ENCODE results near the gene OR2G6. TPM values are rescaled to one million over a fixed set of nuclear protein-coding genes. Genes with fewer than 3 reads are reported as not detected.
"Not testable (repeated sequence)": the region's sequence is repeated elsewhere in the genome, so short reads cannot be mapped to it uniquely, and the experiment has no call there.

Gene OR2G6
- not detected for total RNA-seq
- long read RNA-seq = 0 reads

DNA sequence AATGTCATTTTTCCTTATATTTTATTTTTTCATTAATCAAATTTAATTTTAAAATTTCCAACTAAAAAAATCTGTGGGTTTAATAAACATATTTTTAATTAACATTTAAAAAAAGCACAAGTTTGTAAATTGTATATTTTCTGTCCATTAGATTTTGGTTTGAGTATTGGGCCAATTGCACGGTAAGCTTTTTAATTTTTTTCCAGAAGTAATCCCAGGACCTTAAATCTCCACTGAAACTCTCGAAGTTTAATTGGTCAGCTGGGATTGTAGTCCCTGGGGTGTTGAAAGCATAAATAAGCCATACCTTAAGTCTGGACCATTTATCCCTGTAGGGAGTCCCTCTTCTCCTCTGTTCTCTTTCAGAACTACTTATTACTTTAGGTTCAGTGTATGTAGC, at the start of gene OR2G6:
TSS of gene OR2G6 (plus strand) at position 301 of the 400 bp plus-strand sequence. CDS start 13,574 bp downstream, outside the sequence.
- intact Hi-C loops (cut with DNase I); DNase-seq (ENCODE audit: missing footprints): not testable (repeated sequence)

DNA sequence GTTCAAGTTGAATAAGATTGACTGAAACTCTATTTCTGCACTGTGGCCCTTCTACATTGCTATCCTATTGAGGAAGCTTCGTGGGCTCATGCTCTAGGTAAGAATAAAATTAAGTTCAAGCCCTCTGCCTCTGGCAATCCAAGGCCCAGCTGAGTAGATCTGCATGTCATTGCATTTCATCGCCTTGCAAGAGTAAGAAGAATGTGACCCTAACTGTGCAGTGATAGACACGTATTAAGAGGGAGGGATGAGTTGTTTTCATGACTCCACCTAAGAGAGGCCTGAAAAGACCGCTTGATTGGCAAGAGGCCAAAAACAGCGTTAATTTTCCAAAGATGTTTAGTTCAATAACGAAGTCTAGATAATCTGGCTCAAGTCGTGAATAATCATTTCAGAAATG, 48.8 kb upstream of the OR2G6 start:
- ATAC-seq; DNase-seq (ENCODE audit: missing footprints); intact Hi-C loops (cut with DNase I): not testable (repeated sequence)

More for the DNA sequence above, at the start of gene OR2G6:
- ATAC-seq = not testable (repeated sequence)

DNA sequence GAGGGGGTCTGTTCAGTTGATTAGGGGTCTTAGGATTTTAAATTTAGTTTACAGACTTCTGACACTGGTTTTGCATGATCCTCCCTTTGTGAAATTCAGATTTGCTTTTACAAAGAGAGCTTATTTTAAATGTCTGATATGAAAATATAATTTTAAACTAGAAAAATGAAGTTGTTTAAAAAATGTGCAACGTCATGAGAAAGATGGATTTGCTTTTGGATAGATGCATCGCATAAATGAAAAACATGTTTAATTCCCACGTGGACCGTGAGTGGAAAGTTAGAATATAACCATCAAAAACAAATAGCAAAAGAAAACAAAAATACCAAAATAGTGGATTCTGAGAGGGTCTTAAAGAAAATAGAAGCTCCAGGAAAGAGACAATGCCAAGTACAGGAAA, 36.7 kb upstream of the OR2G6 start:
- intact Hi-C loops (cut with DNase I) = no loop called here
- DNase-seq (ENCODE audit: missing footprints) (no peak), ATAC-seq (no peak)

DNA sequence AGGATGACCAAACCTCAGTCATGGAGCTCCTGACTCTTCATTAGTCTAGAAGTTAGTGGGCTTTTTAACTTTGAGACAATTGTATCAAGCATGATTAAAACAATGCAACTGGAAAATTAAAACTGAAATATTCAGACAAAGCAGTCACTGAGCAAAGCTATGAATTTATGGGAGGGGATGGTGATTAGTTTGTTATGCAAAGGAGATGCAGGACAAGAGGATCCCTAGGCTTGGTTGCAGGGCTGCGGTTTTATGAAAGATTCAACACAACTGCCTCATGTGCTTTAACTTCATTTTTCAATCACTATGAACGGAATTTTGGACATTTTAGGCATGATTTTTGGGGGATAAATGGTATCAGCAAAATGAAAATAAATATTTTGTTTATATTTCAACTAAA, 35.8 kb upstream of the OR2G6 start:
- DNase-seq (ENCODE audit: missing footprints); ATAC-seq; intact Hi-C loops (cut with DNase I): not testable (repeated sequence)

DNA sequence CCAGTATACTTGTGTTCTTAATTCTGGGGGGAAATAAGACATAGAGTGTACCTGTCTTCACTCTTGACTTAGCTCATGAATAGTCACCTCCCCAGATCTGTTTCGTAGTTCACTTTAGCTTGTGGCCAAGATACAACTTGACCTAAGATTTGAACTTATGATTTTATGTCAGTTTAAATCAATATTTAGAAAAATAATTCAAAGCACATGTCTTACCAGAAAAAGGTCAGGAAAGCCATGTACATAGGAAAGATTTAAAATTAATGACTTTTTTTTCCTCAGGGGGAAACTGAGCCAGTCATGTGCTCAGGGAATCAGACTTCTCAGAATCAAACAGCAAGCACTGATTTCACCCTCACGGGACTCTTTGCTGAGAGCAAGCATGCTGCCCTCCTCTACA, 34.8 kb upstream of the OR2G6 start, which contains the start of gene OR2T3:
TSS of gene OR2T3 (plus strand) at position 301 of the 400 bp plus-strand sequence. CDS start at position 301, 0 bp downstream.
- DNase-seq (ENCODE audit: missing footprints); ATAC-seq; intact Hi-C loops (cut with DNase I): not testable (repeated sequence)

DNA sequence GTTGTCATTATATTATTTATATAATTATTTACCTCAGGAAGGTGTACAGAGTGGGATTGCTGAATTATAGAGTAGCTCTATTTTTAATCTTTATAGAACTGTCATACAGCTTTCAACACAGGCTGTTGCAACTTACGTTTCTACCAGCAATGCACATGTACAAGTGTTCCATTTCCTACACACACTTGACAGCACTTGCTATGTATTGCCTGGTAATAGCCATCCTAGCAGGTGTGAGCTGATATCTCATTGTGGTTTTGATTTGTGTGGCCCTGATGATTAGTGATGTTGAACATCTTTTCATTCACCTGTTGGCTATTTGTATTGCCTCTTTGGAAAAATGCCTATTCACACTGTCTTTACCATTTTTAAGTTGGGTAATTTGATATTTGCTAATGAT, 32.2 kb upstream of the OR2G6 start:
- DNase-seq (ENCODE audit: missing footprints); intact Hi-C loops (cut with DNase I); ATAC-seq: not testable (repeated sequence)

DNA sequence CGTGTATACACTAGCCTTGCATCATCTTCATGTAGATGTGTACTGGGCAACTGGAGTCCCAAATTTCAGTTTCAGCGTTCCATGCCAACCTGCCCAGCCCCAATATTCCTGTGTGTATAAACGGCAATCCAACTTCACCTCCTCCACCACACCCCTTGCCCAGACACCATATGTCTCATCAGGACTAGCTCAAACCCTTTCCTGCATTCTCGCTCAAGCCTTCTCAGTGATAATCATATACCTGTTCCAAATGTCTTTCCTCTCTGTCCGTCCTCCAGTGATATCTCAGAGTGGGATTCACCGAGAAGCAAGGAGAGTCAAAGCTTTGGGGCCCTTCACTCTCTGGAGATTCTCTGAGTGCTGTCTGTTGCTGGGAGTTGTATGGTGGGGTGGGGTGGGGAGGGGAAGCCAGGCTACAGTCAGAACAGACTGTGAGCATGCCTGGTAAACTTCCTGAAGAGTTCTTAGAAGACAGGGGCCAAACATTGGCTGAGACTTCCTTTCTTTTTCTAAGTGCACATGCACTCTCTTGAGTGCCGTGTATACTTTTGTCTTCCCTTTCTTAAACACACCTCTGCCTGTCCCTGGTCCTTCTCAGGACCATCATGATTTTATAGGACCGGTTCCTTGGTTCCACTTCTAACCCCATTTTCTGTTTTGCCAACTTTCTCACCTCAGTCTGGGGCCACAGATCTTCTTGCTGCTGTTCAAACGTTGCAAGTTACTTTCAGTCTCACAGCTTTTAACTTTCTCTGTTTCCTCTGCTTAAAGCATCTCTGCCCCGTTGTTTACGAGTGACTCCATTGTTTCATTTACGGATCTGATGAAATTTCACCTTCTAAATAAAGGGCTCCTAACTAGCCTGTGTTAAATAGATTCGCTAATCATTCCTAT, 25.9 kb upstream of the OR2G6 start:
- intact Hi-C loops (cut with DNase I); DNase-seq (ENCODE audit: missing footprints): not testable (repeated sequence)
- peak; percentile 28 for ATAC-seq

DNA sequence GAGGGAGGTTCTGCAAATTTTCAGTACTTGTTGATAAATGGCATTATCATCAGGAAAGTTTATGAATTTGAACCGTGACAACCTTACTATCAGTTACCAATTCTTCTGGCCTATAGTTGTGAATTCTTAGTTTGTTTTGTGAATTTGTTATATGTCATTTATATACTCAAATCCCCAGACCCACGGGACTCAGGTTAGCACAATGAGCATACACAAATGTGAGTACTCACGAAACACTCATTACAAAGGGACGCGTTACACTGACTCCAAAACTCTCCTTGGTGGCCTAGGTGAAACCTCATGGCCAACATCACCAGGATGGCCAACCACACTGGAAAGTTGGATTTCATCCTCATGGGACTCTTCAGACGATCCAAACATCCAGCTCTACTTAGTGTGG, 19.6 kb upstream of the OR2G6 start, which contains the start of gene OR2T5:
TSS of gene OR2T5 (plus strand) at position 301 of the 400 bp plus-strand sequence. CDS start at position 301, 0 bp downstream.
- DNase-seq (ENCODE audit: missing footprints); intact Hi-C loops (cut with DNase I); ATAC-seq: not testable (repeated sequence)

DNA sequence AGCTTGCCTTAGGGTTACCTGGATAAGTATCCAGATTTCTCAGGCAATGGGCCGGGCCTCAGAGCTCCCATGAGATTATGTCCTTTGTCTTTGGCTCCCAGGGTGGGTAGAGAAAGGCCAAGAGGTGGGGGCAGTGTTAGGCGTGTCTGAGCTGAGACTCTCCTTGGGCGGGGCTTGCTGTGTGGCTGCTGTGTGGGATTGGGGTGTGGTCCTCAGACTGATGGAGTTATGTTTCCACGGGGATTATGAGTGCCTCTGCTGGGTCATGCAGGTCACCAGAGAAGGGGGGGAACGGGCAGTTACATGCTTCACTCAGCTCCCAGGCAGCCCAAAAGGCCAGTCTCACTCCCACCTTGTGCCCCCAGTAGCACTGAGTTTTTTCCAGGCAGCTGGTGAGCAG, 11.2 kb upstream of the OR2G6 start:
- intact Hi-C loops (cut with DNase I); DNase-seq (ENCODE audit: missing footprints); ATAC-seq: not testable (repeated sequence)

DNA sequence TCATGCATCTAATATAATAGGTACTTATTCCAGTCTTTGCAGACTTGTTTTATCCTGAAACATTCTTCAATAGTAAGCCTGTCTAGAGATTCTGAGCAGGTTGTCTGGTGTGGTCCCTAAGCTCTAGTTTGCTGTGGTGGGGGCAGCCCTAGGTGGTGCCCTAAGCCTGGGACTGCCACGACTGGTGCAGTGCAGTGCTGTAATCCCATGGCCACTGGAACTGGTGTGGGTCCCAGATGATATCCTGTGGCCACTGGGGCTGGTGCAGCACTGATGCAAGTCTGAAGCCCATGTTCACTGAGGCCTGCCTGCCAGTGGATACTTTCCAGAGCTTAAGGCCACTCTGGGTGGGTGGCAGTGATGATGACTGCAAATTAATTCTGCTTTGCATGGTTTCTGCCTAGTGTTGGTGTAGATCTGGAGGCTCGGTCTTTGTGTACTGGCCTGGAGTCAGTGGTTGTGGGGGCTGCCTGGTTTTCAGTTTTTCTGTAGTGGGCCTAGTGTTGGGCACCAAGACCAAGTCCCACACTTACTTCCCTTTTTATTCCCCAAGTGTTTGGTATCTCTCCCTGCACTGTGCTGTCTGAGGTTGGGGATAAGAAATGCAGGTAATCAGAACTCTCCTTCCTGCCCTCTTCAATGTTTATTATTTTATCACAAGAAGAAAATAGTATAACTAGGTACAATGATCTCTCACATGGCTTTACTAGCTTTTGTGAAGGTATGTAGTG, 7.4 kb upstream of the OR2G6 start:
- intact Hi-C loops (cut with DNase I); DNase-seq (ENCODE audit: missing footprints); ATAC-seq: not testable (repeated sequence)

DNA sequence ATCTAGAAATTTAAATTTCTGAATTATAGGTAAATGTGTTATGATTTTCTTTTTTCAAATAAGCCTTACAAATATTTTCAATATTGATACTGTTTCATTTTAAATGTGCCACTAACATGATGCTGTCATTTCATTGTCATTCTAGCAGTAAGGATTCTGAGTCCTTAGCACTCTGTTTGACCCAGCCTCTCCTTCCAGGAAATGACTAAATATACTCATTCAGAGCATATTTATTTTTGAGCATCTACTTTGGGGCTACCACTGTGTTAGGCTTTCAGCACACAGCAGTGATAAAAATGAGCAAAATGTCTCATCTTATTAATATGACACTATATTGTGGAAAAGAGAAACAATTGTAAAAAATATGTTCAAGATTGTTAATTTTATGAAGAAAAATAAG, 2.3 kb downstream of the OR2G6 start:
- ATAC-seq; intact Hi-C loops (cut with DNase I); DNase-seq (ENCODE audit: missing footprints): not testable (repeated sequence)

DNA sequence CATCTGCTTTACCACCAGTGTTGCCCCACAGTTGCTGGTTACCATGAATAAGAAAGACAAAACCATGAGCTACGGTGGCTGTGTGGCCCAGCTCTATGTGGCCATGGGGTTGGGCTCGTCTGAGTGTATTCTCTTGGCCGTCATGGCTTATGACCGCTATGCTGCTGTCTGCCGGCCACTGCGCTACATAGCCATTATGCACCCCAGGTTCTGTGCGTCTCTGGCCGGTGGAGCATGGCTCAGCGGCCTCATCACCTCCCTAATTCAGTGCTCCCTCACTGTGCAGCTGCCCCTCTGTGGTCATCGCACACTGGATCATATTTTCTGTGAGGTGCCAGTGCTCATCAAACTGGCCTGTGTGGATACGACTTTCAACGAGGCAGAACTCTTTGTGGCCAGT, 14.0 kb downstream of the OR2G6 start:
- intact Hi-C loops (cut with DNase I) = no loop called here
- DNase-seq (ENCODE audit: missing footprints) = no peak
- ATAC-seq = no peak

DNA sequence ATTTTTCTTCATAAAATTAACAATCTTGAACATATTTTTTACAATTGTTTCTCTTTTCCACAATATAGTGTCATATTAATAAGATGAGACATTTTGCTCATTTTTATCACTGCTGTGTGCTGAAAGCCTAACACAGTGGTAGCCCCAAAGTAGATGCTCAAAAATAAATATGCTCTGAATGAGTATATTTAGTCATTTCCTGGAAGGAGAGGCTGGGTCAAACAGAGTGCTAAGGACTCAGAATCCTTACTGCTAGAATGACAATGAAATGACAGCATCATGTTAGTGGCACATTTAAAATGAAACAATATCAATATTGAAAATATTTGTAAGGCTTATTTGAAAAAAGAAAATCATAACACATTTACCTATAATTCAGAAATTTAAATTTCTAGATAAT, 29.6 kb downstream of the OR2G6 start:
- intact Hi-C loops (cut with DNase I); ATAC-seq; DNase-seq (ENCODE audit: missing footprints): not testable (repeated sequence)

DNA sequence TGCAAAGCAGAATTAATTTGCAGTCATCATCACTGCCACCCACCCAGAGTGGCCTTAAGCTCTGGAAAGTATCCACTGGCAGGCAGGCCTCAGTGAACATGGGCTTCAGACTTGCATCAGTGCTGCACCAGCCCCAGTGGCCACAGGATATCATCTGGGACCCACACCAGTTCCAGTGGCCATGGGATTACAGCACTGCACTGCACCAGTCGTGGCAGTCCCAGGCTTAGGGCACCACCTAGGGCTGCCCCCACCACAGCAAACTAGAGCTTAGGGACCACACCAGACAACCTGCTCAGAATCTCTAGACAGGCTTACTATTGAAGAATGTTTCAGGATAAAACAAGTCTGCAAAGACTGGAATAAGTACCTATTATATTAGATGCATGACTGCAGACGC, 39.5 kb downstream of the OR2G6 start:
- intact Hi-C loops (cut with DNase I); ATAC-seq; DNase-seq (ENCODE audit: missing footprints): not testable (repeated sequence)

DNA sequence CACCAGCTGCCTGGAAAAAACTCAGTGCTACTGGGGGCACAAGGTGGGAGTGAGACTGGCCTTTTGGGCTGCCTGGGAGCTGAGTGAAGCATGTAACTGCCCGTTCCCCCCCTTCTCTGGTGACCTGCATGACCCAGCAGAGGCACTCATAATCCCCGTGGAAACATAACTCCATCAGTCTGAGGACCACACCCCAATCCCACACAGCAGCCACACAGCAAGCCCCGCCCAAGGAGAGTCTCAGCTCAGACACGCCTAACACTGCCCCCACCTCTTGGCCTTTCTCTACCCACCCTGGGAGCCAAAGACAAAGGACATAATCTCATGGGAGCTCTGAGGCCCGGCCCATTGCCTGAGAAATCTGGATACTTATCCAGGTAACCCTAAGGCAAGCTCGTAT, 43.2 kb downstream of the OR2G6 start:
- DNase-seq (ENCODE audit: missing footprints); ATAC-seq; intact Hi-C loops (cut with DNase I): not testable (repeated sequence)

DNA sequence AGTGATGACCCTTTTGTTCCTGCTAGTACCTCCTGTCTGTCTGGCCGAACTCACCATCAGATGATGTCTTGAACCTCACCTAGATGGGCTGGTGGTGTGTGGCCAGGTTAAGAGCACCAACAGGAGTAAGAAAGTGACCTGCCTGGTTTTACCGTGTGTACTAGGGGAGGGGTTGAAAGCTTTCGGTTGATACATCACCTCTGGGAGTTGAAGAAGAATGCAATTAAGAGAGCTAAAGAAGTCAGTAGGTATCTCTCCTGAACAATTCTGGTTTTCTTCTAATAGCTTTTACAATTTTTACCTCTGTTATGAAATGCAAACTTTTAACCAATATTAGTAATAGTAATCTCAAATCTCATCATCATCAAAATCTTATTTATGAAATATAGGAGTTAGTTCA, 54.8 kb downstream of the OR2G6 start, which contains the start of gene OR2T29:
TSS of gene OR2T29 (minus strand) at position 101 of the 400 bp plus-strand sequence. CDS start 3,281 bp downstream, outside the sequence.
- ATAC-seq; intact Hi-C loops (cut with DNase I); DNase-seq (ENCODE audit: missing footprints): not testable (repeated sequence)

DNA sequence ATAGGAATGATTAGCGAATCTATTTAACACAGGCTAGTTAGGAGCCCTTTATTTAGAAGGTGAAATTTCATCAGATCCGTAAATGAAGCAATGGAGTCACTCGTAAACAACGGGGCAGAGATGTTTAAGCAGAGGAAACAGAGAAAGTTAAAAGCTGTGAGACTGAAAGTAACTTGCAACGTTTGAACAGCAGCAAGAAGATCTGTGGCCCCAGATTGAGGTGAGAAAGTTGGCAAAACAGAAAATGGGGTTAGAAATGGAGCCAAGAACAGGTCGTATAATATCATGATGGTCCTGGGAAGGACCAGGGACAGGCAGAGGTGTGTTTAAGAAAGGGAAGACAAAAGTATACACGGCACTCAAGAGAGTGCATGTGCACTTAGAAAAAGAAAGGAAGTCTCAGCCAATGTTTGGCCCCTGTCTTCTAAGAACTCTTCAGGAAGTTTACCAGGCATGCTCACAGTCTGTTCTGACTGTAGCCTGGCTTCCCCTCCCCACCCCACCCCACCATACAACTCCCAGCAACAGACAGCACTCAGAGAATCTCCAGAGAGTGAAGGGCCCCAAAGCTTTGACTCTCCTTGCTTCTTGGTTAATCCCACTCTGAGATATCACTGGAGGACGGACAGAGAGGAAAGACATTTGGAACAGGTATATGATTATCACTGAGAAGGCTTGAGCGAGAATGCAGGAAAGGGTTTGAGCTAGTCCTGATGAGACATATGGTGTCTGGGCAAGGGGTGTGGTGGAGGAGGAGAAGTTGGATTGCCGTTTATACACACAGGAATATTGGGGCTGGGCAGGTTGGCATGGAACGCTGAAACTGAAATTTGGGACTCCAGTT, 57.9 kb downstream of the OR2G6 start:
- intact Hi-C loops (cut with DNase I); ATAC-seq; DNase-seq (ENCODE audit: missing footprints): not testable (repeated sequence)

DNA sequence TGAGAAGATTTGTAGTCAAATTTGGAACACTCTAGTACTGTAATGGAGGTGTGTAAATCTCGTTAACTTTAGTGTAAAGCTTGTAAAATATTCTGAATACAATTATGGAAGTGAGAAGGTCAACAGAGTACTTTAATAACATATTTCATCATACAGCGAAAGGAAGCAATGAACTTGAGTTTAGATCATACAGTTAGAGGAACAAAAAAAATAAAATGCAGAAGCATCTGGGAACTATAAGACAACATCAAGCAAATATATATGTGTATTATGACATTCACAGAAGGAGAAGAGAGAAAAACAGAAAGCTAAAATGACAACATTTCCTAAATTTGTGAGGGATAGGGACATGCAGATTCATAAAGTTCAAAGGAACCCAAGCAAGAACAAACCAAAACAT, 61.2 kb downstream of the OR2G6 start:
- intact Hi-C loops (cut with DNase I); DNase-seq (ENCODE audit: missing footprints); ATAC-seq: not testable (repeated sequence)

Data from Right ventricle myocardium inferior (tissue), 1 donor.